ENCODE data around the gene RAD1.

Gene RAD1

GRCh38 chr5:34865091-34865490, 50.2 kb downstream of the RAD1 start:
- DNase-seq (ENCODE audit: low read depth in 2 of 2): no peak

GRCh38 chr5:34863946-34864345, 51.4 kb downstream of the RAD1 start:
- no peak for DNase-seq (ENCODE audit: low read depth in 2 of 2)

GRCh38 chr5:34859253-34859652, 56.1 kb downstream of the RAD1 start:
- no peak for DNase-seq (ENCODE audit: low read depth in 2 of 2)

DNA sequence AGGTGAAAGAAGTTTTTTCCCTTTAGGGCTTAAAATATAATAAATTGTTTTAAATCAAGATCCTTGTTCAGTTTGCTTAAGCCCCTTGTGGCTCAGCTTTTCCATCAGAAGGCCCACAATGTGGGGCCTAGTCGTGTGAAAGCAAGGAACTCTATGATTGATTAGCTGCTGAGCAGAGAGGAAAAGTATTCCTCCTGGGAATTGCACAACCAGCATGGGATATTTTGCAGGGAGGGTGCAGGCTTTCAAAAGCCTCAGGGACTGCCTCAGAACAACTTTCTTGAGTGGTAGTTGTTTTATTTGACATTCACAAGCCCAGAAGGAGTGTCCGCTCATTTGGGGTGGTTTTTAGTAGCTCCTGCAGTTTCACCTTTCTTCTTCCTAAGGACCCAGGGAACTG, 56.5 kb downstream of the RAD1 start:
- DNase-seq (ENCODE audit: low read depth in 2 of 2): no peak

GRCh38 chr5:34857894-34858293, 57.4 kb downstream of the RAD1 start:
- no peak for DNase-seq (ENCODE audit: low read depth in 2 of 2)

GRCh38 chr5:34857161-34857560, 58.1 kb downstream of the RAD1 start:
- DNase-seq (ENCODE audit: low read depth in 2 of 2): no peak
